RWPE1 (cell line): ENCODE data around the gene VPS33B.

Experiments
- CTCF ChIA-PET: fragments of 350-600 bp; sonication (Branson Sonifier 250); formaldehyde crosslinking; extraction: SDS; loops from one replicate; lab custom pipeline; 2021; lab: Yijun Ruan, JAX
- POLR2A ChIA-PET: fragments of 400-600 bp; formaldehyde crosslinking; extraction: SDS; loops from one replicate; lab custom pipeline; 2020; ENCODE audit warnings: antibody characterized with exemption; ENCODE audit not compliant: low non-redundant PET; lab: Yijun Ruan, JAX
- DNase-seq: peaks from one replicate; pipeline ENCODE4 v3.0.0; 2012; ENCODE audit warnings: low spot score
- H3K27ac ChIP-seq: fragments of 450-650 bp; 2 replicates; pipeline ENCODE4 v1.5.1; 2017
- CTCF ChIP-seq: fragments of 450-650 bp; conservative IDR thresholded peaks from 2 replicates; pipeline ENCODE4 v1.5.1; 2017; ENCODE audit warnings: low read depth, mild to moderate bottlenecking

The VPS33B gene

GRCh38 chr15:91022075-91022831, at the start of gene VPS33B:
Gene VPS33B (minus strand): TSS chr15:91022594. CDS start chr15:91022249, 345 bp downstream.
- CTCF ChIA-PET: interaction anchor here (0.6 to 0.7 kb wide), 2 partner anchors 11 to 588 kb away, joined by 3 to 4 read pairs; no protein-coding TSS in a partner anchor
- H3K27ac ChIP-seq: peak within 1 kb of the TSS; percentile 85
- POLR2A ChIA-PET: interaction anchor here (0.6 kb wide), 1 partner anchor 34 kb away, joined by 3 read pairs; no protein-coding TSS in a partner anchor
- DNase-seq: peak; percentile 64
- TF ChIP-seq CTCF: no peak

- CTCF ChIA-PET: no interaction called here
- TF ChIP-seq CTCF: no peak
Measured at GRCh38 chr15:91072161-91072560, 49.8 kb upstream of the VPS33B start.

GRCh38 chr15:91070872-91071271, 48.5 kb upstream of the VPS33B start:
- ChIA-PET POLR2A (no interaction called here), CTCF (no interaction called here)
- DNase-seq: no peak

More at GRCh38 chr15:91072161-91072560, 49.8 kb upstream of the VPS33B start:
- DNase-seq: no peak
- H3K27ac ChIP-seq: no peak overlapping the region
- POLR2A ChIA-PET: no interaction called here

GRCh38 chr15:91068966-91069365, 46.6 kb upstream of the VPS33B start:
- no peak for DNase-seq
- CTCF ChIA-PET: interaction anchor here (2.1 kb wide), 1 partner anchor 13 kb away, joined by 12 read pairs; no protein-coding TSS in a partner anchor
- TF ChIP-seq CTCF: no peak

More at GRCh38 chr15:91070872-91071271, 48.5 kb upstream of the VPS33B start:
- TF ChIP-seq CTCF: no peak
- no peak overlapping the region for H3K27ac ChIP-seq

GRCh38 chr15:91068436-91068835, 46.0 kb upstream of the VPS33B start:
- ChIA-PET POLR2A (no interaction called here), CTCF (interaction anchor here (2.1 kb wide), 1 partner anchor 12 kb away, joined by 12 read pairs; no protein-coding TSS in a partner anchor)
- DNase-seq: no peak
- no peak for TF ChIP-seq CTCF
- no peak overlapping the region for H3K27ac ChIP-seq

More at GRCh38 chr15:91068966-91069365, 46.6 kb upstream of the VPS33B start:
- POLR2A ChIA-PET: no interaction called here
- no peak overlapping the region for H3K27ac ChIP-seq

- peak; percentile 72 for DNase-seq
- POLR2A ChIA-PET: no interaction called here
- TF ChIP-seq CTCF: no peak
- no peak overlapping the region for H3K27ac ChIP-seq
- CTCF ChIA-PET: interaction anchor here (0.6 kb wide), 2 partner anchors 314 to 1886 kb away, joined by 3 to 6 read pairs; no protein-coding TSS in a partner anchor
Measured at GRCh38 chr15:91067036-91067435, 44.6 kb upstream of the VPS33B start.
